Hematopoietic multipotent progenitor cell treated with erythropoietin and hydrocortisone succinate and interleukin-3 and kit ligand, for 4 days (in vitro differentiated cells): Measurements from ENCODE around the gene ERBB4.
A peak's percentile ranks its signal among the peaks of the same experiment; 100 is the strongest.

Source experiments
- DNase-seq: peaks from one replicate; pipeline ENCODE4 v3.0.0-alpha.2; 2015

ERBB4 gene

GRCh38 chr2:211503856-211504255 lies 1034.7 kb downstream of the ERBB4 start:
- DNase-seq, result peak; percentile 15

- DNase-seq, result no peak
These were observed 1035.4 kb downstream of the ERBB4 start for GRCh38 chr2:211503198-211503597.

GRCh38 chr2:211498551-211499205 lies 1039.9 kb downstream of the ERBB4 start:
- DNase-seq, result no peak

GRCh38 chr2:211495339-211495738 lies 1043.3 kb downstream of the ERBB4 start:
- DNase-seq, result no peak

- DNase-seq, result no peak
These were observed 1044.1 kb downstream of the ERBB4 start for GRCh38 chr2:211494536-211494935.

- no peak for DNase-seq
These were observed 1044.5 kb downstream of the ERBB4 start for GRCh38 chr2:211494085-211494484.

GRCh38 chr2:211487733-211488132 lies 1050.9 kb downstream of the ERBB4 start:
- DNase-seq, result no peak

- no peak for DNase-seq
These were observed 1059.0 kb downstream of the ERBB4 start for GRCh38 chr2:211479536-211480150.

- DNase-seq, result no peak
These were observed 1060.9 kb downstream of the ERBB4 start for GRCh38 chr2:211477537-211478275.

GRCh38 chr2:211473116-211473515 lies 1065.5 kb downstream of the ERBB4 start:
- no peak for DNase-seq

GRCh38 chr2:211469664-211470059 lies 1068.9 kb downstream of the ERBB4 start:
- no peak for DNase-seq

- no peak for DNase-seq
These were observed 1069.5 kb downstream of the ERBB4 start for GRCh38 chr2:211468877-211469663.

GRCh38 chr2:211468217-211468616 lies 1070.4 kb downstream of the ERBB4 start:
- DNase-seq, result peak; percentile 2

- DNase-seq, result no peak
These were observed 1075.2 kb downstream of the ERBB4 start for GRCh38 chr2:211463397-211463796.

GRCh38 chr2:211458974-211459373 lies 1079.6 kb downstream of the ERBB4 start:
- no peak for DNase-seq

- DNase-seq, result no peak
These were observed 1081.3 kb downstream of the ERBB4 start for GRCh38 chr2:211457325-211457724.

- DNase-seq, result peak; percentile 55
These were observed 1083.3 kb downstream of the ERBB4 start for GRCh38 chr2:211455216-211455841.

GRCh38 chr2:211454679-211455078 lies 1083.9 kb downstream of the ERBB4 start:
- no peak for DNase-seq

- no peak for DNase-seq
These were observed 1085.2 kb downstream of the ERBB4 start for GRCh38 chr2:211453311-211453887.

GRCh38 chr2:211451642-211452041 lies 1087.0 kb downstream of the ERBB4 start:
- no peak for DNase-seq

- DNase-seq, result no peak
These were observed 1088.8 kb downstream of the ERBB4 start for GRCh38 chr2:211449819-211450218.

- DNase-seq, result peak; percentile 6
These were observed 1091.1 kb downstream of the ERBB4 start for GRCh38 chr2:211447548-211447947.
